Measurements from ENCODE around the gene MITF. TPM values are rescaled to one million over a fixed set of nuclear protein-coding genes. Genes with fewer than 3 reads are reported as not detected.

MITF gene
- total RNA-seq, 1 donor from 2014 or later: not detected

DNA sequence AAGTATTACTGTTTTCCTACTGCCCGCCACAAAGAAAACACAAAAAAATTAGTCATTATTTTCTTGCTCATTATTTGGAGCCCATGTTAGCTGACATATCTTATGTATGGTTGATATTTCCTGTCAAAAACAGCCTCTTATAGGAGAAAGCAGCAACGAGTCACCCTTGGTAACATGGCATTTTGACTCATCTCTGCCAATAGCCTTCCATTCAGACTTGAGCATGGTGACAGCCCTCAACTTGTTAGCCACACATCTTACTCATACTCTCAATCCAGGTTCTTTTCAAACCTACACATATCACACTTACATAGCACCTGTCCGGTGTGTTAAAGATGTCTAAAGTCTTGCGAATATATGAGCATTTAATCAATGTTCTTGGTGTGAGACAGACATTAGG lies 150.8 kb downstream of the MITF start:
- ChIA-PET POLR2A (no interaction called here), CTCF (no interaction called here)
- Mint-ChIP-seq H3K4me3 (no peak overlapping the region), H3K4me1 (peaks cover 4% of the 10 kb centered on the region), H3K27me3 (no peaks in the 10 kb centered on the region), H3K27ac (no peak overlapping the region), H3K36me3 (ENCODE audit: low read depth) (no peaks in the 10 kb centered on the region), H3K9me3 (no peaks in the 10 kb centered on the region)
- ATAC-seq (ENCODE audit: low read depth) (no peak), DNase-seq (no peak)
- intact Hi-C loops (cut with micrococcal nuclease): no loop called here
- TF ChIP-seq, protein P1, sequence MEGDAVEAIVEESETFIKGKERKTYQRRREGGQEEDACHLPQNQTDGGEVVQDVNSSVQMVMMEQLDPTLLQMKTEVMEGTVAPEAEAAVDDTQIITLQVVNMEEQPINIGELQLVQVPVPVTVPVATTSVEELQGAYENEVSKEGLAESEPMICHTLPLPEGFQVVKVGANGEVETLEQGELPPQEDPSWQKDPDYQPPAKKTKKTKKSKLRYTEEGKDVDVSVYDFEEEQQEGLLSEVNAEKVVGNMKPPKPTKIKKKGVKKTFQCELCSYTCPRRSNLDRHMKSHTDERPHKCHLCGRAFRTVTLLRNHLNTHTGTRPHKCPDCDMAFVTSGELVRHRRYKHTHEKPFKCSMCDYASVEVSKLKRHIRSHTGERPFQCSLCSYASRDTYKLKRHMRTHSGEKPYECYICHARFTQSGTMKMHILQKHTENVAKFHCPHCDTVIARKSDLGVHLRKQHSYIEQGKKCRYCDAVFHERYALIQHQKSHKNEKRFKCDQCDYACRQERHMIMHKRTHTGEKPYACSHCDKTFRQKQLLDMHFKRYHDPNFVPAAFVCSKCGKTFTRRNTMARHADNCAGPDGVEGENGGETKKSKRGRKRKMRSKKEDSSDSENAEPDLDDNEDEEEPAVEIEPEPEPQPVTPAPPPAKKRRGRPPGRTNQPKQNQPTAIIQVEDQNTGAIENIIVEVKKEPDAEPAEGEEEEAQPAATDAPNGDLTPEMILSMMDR (IDR thresholded peaks at IDR 0.05): no peak

DNA sequence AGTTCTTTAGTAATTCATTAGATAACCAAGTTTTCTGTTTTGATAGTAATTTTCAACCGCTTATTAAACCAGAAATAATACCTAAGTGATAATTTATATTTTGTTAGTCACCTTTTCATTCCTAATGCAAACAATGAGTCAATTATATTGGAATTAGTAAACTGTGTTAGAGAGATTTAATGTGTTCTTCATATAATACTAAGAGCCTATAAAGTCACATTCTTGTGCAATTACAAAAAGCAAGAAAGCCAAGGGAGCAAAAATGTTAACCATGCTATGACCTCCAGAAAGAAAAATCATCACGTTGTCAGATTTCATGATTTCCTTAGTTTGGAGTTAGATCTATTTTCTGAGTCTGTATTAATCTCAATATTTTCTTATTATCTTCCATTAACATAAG lies 151.4 kb downstream of the MITF start:
- Mint-ChIP-seq H3K27ac (no peak overlapping the region), H3K36me3 (ENCODE audit: low read depth) (no peaks in the 10 kb centered on the region), H3K4me3 (no peak overlapping the region), H3K27me3 (no peaks in the 10 kb centered on the region), H3K9me3 (no peaks in the 10 kb centered on the region), H3K4me1 (peaks cover 4% of the 10 kb centered on the region)
- TF ChIP-seq, protein P1 (IDR thresholded peaks at IDR 0.05): no peak
- ChIA-PET CTCF (no interaction called here), POLR2A (no interaction called here)
- DNase-seq: no peak
- intact Hi-C loops (cut with micrococcal nuclease): no loop called here
- no peak for ATAC-seq (ENCODE audit: low read depth)

DNA sequence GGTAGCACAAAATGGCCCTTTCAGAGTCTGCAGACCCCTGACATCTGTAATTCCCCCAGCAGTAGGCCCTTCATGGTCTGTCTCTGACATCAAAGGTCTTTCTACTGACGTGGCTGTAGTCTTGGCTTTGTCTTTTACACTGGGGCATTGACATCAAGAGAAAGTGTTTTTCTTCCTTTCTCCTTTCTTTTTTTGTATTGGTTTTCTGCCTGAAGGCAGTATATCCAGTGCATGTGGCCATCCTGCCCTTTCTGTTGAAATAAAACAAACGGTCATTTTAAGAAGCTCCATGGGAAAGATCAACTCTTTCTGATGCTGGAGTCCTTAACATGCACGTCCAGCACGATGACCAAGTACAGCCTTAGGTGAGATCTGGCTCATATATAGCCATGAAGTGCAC lies 153.4 kb downstream of the MITF start:
- Mint-ChIP-seq H3K27me3 (no peaks in the 10 kb centered on the region), H3K4me3 (no peak overlapping the region), H3K9me3 (no peaks in the 10 kb centered on the region), H3K27ac (no peak overlapping the region), H3K36me3 (ENCODE audit: low read depth) (no peaks in the 10 kb centered on the region), H3K4me1 (no peaks in the 10 kb centered on the region)
- TF ChIP-seq, protein P1 (IDR thresholded peaks at IDR 0.05): no peak
- intact Hi-C loops (cut with micrococcal nuclease): no loop called here
- POLR2A ChIA-PET: no interaction called here
- ATAC-seq (ENCODE audit: low read depth) (no peak), DNase-seq (no peak)
- CTCF ChIA-PET: no interaction called here

DNA sequence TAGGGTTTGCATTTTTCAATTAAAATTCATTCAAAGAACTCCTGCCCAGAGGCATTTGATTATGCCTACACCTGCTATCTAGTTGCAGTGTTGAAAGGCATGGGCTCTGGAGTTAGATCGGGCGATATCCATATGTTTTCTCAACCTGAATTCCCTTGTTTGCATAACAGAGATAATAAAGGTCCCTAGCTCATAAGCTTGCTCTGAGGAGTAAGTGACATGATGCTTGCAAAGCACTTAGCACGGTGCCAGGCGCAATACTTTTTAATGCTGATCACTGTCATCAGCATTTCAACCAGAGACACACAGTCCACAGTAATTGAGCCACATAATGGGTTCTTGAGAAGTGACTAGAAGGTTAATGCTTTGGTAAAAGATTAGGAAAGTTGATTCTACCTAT lies 154.0 kb downstream of the MITF start:
- Mint-ChIP-seq H3K4me3 (no peak overlapping the region), H3K27me3 (no peaks in the 10 kb centered on the region), H3K27ac (no peak overlapping the region), H3K9me3 (no peaks in the 10 kb centered on the region), H3K36me3 (ENCODE audit: low read depth) (no peaks in the 10 kb centered on the region), H3K4me1 (no peaks in the 10 kb centered on the region)
- ChIA-PET POLR2A (no interaction called here), CTCF (no interaction called here)
- DNase-seq (no peak), ATAC-seq (ENCODE audit: low read depth) (no peak)
- intact Hi-C loops (cut with micrococcal nuclease): no loop called here
- TF ChIP-seq, protein P1 (IDR thresholded peaks at IDR 0.05): no peak

DNA sequence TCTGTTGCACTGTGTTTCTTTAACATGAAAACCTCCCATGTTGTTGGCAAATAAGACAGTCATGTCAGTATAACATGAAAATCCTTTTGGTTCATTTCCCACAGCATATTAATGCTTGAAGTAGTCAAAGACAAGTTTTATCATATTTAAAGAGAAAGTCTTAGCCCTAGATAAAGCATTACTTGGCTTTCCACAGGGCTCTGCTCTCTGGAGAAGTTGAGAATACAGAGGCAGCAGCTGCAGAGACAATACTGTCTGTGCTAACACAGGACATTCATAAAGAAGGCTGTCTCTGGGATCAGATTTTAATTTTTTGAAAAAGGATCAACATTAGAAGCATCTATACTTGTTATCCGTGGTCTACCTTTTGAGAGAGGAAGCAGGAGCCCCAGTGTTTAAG lies 156.8 kb downstream of the MITF start:
- CTCF ChIA-PET: no interaction called here

More for the DNA sequence above, 156.8 kb downstream of the MITF start:
- Mint-ChIP-seq H3K36me3 (ENCODE audit: low read depth) (no peaks in the 10 kb centered on the region), H3K4me1 (no peaks in the 10 kb centered on the region), H3K27ac (no peak overlapping the region), H3K9me3 (no peaks in the 10 kb centered on the region), H3K4me3 (no peak overlapping the region), H3K27me3 (no peaks in the 10 kb centered on the region)
- ATAC-seq (ENCODE audit: low read depth) (no peak), DNase-seq (no peak)
- TF ChIP-seq, protein P1 (IDR thresholded peaks at IDR 0.05): no peak
- POLR2A ChIA-PET: no interaction called here
- intact Hi-C loops (cut with micrococcal nuclease): no loop called here
